Placental epithelial cell (primary cell): Measurements from ENCODE around the gene KLK1. TPM values are rescaled to one million over a fixed set of nuclear protein-coding genes. Genes with fewer than 3 reads are reported as not detected.

Experiments used
- small RNA-seq: library from RNA; depleted of rRNA; stranded (forward); fragments of <200 nt; gene quantifications from one replicate; pipeline ENCODE3, GENCODE V24; 2012
- total RNA-seq: library from RNA; depleted of rRNA; stranded (reverse); fragments of >200 nt; gene quantifications from 2 replicates; pipeline ENCODE4 v1.2.3, GENCODE V29; 2012

KLK1 gene
- total RNA-seq: not detected in 2 replicates

GRCh38 chr19:50823389-50824042 is at the start of gene KLK1:
TSS of gene KLK1 (minus strand) at chr19:50823787. CDS start at chr19:50823748, 39 bp downstream.

GRCh38 chr19:50873056-50873455 is 49.5 kb upstream of the KLK1 start, which contains the start of gene KLK2:
TSS of gene KLK2 (plus strand) at chr19:50873439. CDS start at chr19:50873474, 35 bp downstream.

GRCh38 chr19:50854636-50855410 is 31.2 kb upstream of the KLK1 start, which contains the start of gene KLK3:
TSS of gene KLK3 (plus strand) at chr19:50854915. CDS start at chr19:50854956, 41 bp downstream.

GRCh38 chr19:50833117-50833801 is 9.7 kb upstream of the KLK1 start, which contains the start of gene KLK15:
TSS of gene KLK15 (minus strand) at chr19:50833574. CDS start at chr19:50831492, 2,082 bp downstream.

GRCh38 chr19:50790396-50790795 is 33.2 kb downstream of the KLK1 start, which contains the start of gene ACP4:
TSS of gene ACP4 (plus strand) at chr19:50790415. CDS start at chr19:50790415, 0 bp downstream.

GRCh38 chr19:50770164-50770563 is 53.4 kb downstream of the KLK1 start, which contains the start of gene GPR32:
TSS of gene GPR32 (plus strand) at chr19:50770464. CDS start at chr19:50770601, 137 bp downstream.

Small RNA genes lying within 50 kb of the gene (small RNA-seq; reads per million reads assigned to genes)
- gene SNORD88A (101 reads per million, percentile 98 among the genes with 10 or more reads in this experiment), gene SNORD88B (not detected), gene SNORD88C (not detected)

Other genes starting within 250 kb of the KLK1 start
- gene SYT3, start 183.9 kb downstream of the KLK1 start, total RNA-seq: not detected in 2 replicates
- not detected in 2 replicates for gene C19orf81, start 174.3 kb downstream of the KLK1 start, total RNA-seq
- not detected in 2 replicates for gene SHANK1, start 104.0 kb downstream of the KLK1 start, total RNA-seq
- 0.43 and 0.79 TPM in 2 replicates for gene CLEC11A, start 100.4 kb downstream of the KLK1 start, total RNA-seq
- not detected in 2 replicates for gene GPR32, start 53.3 kb downstream of the KLK1 start, total RNA-seq
- not detected in 2 replicates for gene ACP4, start 33.4 kb downstream of the KLK1 start, total RNA-seq
- gene KLK15, start 9.8 kb upstream of the KLK1 start, total RNA-seq: not detected in 2 replicates
- not detected in 2 replicates for gene KLK3, start 31.1 kb upstream of the KLK1 start, total RNA-seq
- not detected in 2 replicates for gene KLK2, start 49.7 kb upstream of the KLK1 start, total RNA-seq
- not detected in 2 replicates for gene KLK4, start 87.6 kb upstream of the KLK1 start, total RNA-seq
- not detected in 2 replicates for gene KLK5, start 129.3 kb upstream of the KLK1 start, total RNA-seq
- gene KLK6, start 145.8 kb upstream of the KLK1 start, total RNA-seq: 0.39 and 1.6 TPM in 2 replicates
- not detected in 2 replicates for gene KLK7, start 160.1 kb upstream of the KLK1 start, total RNA-seq
- 0.39 TPM in 1 of 2 replicates, not detected in the other for gene KLK8, start 177.8 kb upstream of the KLK1 start, total RNA-seq
- not detected in 2 replicates for gene KLK10, start 195.9 kb upstream of the KLK1 start, total RNA-seq
- gene KLK11, start 202.8 kb upstream of the KLK1 start, total RNA-seq: not detected in 2 replicates
- gene KLK12, start 211.2 kb upstream of the KLK1 start, total RNA-seq: not detected in 2 replicates
- not detected in 2 replicates for gene KLK13, start 241.3 kb upstream of the KLK1 start, total RNA-seq